HG03457 (cell line): ENCODE measurements around the gene SHROOM3.

ENCODE experiments used
- ATAC-seq: cut with Tn5 transposase; IDR thresholded peaks from one replicate; pipeline ENCODE4 v1.9.1; 2021; ENCODE audit warnings: moderate number of reproducible peaks; ENCODE audit not compliant: unreplicated experiment

The SHROOM3 gene

GRCh38 chr4:76535603-76536372 is 100.8 kb downstream of the SHROOM3 start:
- ATAC-seq = no peak

DNA sequence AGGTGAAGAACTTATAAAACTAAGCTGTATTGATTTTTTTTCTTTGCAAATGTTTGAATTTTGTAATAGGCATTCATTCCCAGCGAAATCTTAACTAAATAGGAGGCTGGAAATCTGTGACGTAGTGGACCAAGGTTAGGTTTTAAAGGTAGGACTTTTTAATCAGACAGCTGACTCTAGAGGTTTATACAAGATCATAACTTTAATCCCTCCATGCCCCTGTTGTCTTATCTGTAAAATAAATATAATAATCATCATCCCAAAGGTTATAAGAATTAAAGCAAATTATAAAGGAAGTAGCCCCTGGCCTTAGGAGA is 101.3 kb downstream of the SHROOM3 start:
- no peak for ATAC-seq

GRCh38 chr4:76538296-76538695 is 103.3 kb downstream of the SHROOM3 start:
- no peak for ATAC-seq

GRCh38 chr4:76539979-76540378 is 105.0 kb downstream of the SHROOM3 start:
- ATAC-seq = no peak

- no peak for ATAC-seq
These were observed 105.5 kb downstream of the SHROOM3 start for GRCh38 chr4:76540486-76540885.

GRCh38 chr4:76543378-76543777 is 108.3 kb downstream of the SHROOM3 start:
- no peak for ATAC-seq

DNA sequence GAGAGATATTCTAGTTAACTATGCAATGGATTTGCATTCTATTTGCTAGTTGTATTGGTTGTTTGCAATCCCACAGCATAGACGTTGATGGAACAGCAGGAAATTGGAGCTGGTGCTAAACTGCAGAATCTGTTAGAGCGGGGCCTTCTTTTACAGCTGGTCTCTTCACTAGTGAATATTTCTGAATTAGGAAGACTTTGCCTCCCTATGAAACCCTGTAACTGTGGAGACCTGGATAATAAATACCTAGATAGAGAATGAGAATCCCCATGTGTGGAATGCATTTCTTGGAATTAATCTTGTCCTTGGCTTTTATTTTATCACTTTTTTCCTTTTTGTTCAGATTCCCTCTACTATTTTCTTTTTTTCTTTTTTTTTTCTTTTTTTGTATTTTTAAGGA is 109.7 kb downstream of the SHROOM3 start:
- ATAC-seq = no peak

- no peak for ATAC-seq
These were observed 110.3 kb downstream of the SHROOM3 start for GRCh38 chr4:76545226-76545884.

DNA sequence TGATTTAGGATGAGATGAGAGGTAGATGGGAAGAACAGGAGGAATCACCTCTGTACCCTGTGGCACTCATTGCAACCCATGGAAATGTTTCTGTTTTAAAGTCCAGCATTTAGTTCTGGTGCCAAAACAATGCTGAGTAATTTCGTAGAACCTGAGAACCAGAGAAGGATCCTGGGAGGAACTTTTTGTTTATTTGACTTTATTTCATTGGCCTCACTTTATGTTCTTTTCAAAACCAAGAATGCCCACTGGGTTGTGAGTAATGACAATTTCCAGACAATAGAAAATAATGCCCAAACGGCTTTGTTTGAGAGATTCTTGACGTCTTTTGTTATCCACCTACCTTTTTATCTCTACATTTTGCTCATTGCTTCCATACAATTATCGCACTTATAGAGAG is 111.3 kb downstream of the SHROOM3 start:
- ATAC-seq = no peak

DNA sequence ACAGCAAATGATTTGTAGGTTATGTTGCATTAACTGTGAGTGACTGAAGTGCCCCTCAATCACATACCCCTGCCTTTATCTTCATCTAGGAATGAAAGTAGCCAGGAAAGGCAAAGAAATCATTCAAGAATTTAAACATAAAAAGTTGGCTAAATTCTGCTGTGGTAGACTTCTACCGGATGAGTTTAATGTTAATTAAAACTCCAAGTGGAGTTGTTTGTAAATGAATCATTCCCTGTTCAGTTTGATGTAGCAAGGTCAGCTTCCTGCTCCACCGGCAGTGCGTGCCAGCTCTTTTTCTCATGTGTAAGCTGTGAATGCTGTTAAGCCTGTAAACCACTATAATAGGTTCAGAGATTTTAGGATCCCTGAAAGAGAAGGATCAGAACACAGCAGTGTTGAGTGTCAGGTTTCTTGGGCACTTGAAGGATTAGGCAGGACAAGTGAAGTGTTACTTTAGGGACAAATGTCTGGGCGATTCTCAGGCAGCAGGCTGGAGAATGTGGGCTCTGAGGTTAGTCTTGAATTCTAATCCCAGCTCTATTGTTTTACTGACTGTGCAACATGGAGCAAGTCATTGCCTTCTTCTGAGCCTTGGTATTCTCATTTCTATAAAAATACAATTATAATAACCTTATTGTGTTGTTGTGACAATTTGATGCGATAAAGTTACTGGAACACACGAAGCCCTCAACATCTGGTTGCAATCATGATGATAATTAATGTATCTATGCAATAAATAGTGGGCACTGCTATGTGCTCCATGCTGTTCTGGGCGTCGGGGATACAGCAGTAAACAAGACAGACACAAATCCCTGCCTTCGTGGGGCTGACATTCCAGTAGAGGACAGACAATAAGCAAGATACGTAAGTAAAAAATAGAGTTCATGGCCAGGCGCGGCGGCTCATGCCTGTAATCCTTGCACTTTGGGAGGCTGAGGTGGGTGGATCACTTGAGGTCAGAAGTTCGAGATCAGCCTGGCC is 112.0 kb downstream of the SHROOM3 start:
- ATAC-seq = no peak

DNA sequence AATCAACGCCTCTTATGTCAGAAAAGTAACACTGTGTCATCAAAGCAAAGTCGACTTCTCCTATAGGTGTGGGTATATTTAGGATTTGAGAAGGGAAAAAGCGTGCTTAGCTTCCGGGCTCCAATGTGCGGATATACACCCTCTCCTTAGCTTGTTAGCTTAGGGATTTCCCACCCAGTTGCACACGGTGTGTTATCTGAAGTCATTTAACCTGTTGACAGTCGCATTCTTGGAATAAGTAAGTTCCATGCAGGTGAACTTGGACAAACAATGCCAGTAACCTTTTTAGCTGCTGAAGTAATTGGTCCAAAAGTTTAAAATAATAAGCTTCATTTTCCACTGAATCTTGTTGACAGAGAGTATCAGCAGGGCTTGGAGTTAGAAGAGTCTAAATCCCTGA is 113.7 kb downstream of the SHROOM3 start:
- ATAC-seq = no peak

GRCh38 chr4:76549765-76550164 is 114.7 kb downstream of the SHROOM3 start:
- no peak for ATAC-seq

GRCh38 chr4:76550966-76551780 is 116.1 kb downstream of the SHROOM3 start:
- no peak for ATAC-seq

DNA sequence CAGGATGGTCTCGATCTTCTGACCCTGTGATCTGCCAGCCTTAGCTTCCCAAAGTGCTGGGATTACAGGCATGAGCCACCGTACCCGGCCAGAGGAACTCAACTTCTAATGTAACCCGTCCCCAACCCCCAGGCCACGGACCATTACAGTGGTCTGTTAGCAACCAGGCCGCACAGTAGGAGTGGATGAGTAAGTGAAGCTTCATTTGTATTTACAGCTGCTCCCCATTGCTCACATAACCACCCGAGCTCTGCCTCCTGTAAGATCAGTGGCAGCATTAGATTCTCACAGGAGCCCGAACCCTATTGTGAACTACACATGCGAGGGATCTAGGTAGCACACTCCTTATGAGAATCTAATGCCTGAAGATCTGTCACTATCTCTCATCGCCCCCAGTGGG is 119.6 kb downstream of the SHROOM3 start:
- ATAC-seq = no peak

DNA sequence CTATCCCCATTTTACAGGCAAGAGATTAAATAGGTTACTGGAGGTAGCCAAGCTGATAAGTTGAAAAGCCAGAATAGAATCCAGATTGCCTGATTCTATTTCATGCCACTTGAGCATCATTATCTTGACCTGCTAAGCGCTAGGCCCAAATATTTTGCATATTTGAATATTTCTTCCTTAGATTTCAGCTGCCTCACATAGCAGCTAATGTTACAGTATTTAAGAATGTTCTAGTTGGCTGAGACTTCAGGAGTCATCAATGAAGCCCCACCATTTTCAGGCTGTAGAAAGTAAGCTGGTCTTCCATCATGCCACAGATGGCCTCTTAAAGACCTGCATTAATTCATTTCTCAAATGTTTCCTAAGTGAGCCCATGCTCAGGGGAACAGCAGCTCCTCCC is 121.4 kb downstream of the SHROOM3 start:
- ATAC-seq = no peak

- ATAC-seq = no peak
These were observed 123.6 kb downstream of the SHROOM3 start for GRCh38 chr4:76558396-76559235.

DNA sequence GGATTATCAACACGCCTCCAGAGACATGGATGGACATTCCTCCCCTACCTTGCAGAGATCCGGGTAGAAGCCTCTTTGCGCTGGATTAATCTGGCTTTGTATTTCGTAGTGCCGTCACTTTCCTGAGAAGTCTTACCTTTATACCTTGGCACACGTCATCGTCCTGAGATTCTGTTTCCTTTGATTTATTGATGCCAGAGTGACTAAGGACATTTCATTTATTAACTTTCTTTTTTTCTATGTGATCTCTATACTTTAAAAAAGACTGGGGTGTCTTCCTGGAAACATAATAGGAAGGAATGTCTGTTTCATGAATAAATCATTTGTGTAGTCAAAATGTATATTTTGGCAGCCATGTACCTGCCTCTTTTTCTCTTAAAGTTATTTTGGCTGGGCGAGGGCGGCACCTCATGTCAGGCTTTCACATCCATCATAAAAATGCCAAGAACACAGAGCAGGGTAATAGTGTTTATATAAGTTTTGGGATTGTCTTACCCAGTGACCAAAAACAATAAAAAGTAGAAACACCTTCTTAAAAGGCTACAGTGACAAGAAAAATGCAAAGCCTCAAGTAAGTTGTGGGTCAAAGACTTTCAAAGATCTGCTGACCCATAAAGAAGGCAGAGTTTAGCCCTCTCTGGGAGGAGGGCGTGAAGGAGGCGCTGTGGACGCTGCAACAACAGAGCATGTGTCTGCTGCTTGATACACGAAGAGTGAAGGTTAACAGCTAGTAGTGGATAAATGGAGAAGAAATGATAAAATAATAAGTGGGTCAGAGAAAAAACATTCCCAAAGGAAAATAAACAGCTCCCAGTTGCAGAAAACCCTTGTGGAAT is 124.4 kb downstream of the SHROOM3 start:
- ATAC-seq = no peak

GRCh38 chr4:76562161-76562560 is 127.1 kb downstream of the SHROOM3 start:
- no peak for ATAC-seq
